ENCODE data around the gene RAMP2.
"Not testable (repeated sequence)": the region's sequence is repeated elsewhere in the genome, so short reads cannot be mapped to it uniquely, and the experiment has no call there.

RAMP2 gene, protein sequence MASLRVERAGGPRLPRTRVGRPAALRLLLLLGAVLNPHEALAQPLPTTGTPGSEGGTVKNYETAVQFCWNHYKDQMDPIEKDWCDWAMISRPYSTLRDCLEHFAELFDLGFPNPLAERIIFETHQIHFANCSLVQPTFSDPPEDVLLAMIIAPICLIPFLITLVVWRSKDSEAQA

DNA sequence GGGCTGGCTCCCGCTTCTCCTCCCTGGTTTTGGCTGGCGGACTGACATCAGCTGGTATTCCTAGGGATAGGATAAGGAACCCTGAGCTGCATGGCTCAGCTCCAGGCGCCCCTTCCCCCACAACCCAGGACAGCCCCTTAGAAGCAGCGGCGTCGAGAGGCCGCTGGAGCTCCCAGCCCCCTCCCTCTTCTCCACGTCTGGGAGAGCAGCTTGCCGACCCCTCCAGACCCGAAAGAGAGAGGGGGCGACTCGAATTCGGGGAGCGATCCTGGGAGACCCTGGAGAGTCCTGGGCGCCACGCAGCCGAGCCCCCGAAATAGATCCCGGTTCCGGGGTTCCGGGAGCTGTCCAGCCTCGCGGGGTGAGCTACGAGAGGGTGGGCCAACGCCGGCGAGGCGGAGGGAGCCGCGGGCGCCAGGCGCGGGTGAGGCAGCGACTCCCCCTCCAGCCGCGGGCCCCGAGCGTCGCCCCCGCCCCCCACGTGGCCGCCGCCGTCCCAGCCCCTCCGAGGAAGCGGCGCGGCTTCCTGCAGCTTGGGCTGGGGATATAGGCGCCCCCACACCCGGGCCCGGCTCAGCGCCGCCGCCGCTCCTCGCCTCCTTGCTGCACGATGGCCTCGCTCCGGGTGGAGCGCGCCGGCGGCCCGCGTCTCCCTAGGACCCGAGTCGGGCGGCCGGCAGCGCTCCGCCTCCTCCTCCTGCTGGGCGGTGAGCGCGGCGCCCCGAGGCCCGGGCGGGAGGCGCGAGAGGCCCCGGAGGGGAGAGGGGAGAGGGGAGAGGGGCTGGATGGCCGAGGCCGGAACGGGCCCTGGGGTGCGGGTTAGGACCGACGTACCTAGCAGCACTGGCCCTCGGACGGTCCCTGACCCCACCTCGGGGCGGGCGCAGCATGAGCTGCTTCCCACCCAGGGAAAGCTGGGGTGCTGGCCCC, at the start of gene RAMP2:
Gene RAMP2, plus strand, starts transcription at position 576 of the 930 bp plus-strand sequence. Its CDS starts 35 bp downstream, at position 611.
- peak; percentile 40 for DNase-seq

DNA sequence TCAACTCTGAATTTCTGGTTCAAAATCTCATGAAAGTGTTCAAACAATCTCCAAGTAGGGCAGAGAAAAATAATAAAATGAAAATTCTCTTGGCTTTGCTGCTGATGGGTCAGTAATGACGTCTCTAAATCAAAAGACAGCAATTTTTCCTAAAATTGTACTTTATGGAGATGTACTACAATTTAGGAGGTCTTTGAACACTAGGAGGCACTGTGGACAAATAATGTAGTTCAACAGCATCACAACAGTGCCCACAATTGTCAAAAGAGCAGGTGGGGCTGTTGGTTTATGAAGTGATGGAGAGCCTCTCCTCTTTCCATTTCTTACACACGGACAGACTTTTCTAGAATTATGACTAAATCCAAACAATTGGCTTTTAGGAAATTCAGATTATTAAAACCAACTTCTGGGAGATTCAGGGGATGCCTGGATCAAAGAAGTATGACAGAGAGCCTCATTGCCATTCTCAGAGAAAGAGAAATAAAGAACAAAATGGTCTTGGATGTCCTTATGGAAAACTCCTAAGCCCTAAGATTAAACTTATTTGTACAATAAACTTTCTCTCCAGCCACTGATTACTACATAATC, 39.9 kb upstream of the RAMP2 start:
- peak; percentile 87 for DNase-seq

DNA sequence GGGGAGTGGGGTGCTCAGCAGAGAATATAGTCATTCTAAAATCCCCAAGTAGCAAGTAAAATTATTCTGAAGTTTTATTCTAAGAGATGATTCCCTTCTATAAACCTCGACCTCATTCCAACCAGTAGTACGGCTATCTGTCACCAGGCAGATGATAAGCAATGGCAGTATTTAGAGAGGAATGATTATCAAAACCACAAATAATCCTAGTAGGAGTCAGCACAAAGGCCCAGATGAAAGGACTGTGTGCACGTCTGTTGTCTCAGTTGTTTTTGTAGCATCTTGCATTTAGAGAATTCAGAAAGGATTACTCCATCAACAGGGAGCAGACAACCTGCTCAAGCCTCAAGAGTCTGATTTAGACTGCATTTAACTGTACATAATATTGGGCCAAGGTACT, 37.4 kb upstream of the RAMP2 start:
- no peak for DNase-seq

DNA sequence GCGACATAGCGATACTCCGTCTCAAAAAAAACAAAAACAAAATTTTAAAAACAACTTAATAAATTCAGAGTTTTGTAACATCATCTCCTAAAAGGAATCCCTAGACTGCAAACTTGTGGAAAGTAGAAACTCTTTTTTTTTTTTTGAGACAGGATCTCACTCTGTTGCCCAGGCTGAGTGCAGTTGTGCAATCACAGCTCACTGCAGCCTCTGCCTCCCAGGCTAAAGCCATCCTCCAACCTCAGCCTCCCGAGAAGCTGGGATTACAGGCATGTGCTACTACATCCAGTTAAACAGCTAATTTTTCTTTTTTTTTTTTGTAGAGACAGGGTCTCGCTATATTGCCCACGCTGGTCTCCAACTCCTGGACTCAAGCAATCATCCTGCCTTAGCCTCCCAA, 35.9 kb upstream of the RAMP2 start:
- DNase-seq, result no peak

DNA sequence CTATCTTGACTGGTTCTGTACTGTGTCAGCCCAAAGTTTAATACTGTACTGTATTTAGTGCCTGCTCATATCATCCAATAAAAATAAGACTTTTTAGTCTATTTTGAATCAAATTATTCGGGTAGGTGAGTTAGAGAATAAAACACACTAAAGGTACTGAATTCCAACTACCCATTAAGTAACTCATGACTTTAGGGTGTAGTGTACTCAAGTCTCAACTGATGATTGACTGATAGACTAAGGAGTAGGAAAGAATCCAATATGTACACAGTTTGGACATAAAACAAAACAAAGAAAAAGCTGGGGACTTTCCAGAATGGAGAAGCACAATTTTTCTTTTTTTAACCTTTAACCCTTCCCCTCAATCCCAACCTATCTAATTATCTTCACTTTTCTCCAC, 20.3 kb upstream of the RAMP2 start:
- no peak for DNase-seq

DNA sequence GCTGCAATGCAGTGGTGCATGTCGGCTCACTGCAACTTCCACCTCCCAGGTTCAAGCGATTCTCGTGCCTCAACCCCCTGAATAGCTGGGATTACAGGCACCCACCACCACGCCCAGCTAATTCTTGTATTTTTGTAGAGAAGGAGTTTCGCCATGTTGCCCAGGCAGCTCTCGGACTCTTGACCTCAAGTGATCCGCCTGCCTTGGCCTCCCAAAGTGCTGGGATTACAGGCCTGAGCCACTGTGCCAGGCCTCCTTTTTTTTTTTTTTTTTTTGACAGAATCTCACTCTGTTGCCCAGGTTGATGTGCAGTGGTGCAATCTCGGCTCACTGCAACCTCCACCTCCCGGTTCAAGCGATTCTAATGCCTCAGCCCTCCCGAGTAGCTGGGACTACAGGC, 18.1 kb upstream of the RAMP2 start:
- not testable (repeated sequence) for DNase-seq

DNA sequence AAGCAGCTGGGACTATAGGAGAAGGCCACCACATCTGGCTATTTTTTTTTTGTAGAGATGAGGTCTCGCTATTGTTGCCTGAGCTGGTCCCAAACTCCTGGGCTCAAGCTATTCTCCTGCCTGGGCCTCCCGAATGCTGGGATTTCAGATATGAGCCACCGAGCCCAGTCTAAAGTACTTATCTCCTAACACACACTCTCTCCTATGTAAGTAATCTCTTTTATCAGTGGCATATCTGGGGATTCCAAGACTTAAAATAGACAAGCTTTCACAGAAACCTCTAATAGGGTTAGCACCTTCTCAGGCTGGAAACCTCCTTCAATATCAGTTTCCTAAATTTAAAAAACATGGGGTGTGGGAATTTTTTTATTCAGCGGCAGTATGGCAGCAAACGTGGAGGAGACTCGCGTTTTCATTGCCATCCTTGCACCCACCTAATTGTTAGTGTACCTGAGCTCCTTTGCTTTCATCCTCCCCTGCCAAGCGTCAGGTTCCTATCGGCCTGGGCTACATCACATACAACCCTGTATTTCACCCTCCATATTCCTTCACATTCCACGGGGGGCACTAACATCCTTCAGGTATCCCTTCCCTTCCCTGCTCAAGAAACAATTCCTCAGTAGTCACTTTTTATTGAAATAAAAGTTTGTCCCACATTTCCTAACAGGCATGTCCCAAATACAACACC, 17.3 kb upstream of the RAMP2 start:
- peak; percentile 37 for DNase-seq

DNA sequence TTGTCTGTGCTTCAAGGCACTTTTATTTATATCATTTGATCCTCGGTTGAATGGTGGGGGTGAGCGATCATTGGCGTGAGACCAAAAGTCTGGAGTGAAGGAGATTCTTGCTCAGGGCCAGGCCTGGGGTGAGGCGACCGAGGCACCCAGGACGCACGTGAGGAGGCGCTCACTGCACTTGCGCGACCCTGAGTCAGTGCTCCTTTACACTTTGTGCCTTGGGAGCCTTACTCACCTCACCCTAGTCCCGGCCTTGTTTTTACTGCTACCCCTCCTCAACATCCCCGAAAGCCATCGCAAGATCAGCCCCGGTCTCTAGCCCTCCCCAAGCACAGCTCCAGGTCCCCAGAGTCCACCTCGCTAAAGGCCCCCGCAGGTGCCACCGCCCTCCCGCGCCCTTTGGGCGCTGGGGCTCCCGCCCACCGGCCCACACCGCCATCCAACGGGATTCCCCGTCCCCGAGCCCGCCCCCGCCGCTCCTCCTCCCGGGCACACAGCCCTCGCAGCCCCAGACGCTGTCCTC, 16.7 kb upstream of the RAMP2 start:
- DNase-seq, result peak; percentile 69

DNA sequence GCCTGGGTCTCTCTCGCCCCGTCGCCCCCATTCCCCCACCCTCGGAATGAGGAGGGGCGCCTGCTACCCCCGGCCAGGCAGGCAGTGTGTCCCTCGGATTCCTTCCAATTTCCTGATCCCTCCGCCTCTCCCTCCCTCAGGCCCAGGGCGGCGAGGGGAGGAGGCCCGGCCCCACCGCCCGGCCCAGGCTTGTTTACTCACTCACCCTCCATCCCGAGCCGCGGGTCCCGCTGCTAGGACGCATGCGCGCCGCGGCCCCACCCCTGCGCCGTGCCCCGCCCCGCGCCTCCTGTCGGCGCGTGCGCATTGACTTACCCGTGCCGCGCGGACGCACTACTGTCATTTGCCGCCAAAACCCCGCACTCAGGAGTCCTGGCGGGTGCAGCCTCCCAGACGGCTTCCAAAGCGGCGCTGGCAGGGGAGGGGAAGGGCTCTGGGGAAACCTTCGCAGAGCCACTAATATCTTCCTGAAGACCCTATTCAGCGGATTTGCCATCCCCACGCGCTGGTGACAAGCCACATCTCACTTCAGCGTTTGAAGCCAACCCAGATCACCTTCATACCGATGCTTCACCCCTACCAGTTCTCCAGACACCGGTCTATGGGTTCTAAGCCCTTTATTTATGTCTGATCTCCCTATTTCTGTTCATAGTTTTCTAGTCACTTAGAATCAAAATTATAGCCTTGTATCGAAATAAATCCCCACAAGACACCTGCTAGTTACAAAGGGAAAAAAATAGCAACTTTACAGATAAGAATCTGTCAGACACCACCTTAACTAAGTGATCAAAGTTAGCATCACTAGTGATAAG, 16.0 kb upstream of the RAMP2 start, which contains the start of gene EZH1:
Gene EZH1, minus strand, starts transcription at position 235 of the 812 bp plus-strand sequence. CDS start 16,099 bp downstream, outside the sequence.
- peak; percentile 96 for DNase-seq

DNA sequence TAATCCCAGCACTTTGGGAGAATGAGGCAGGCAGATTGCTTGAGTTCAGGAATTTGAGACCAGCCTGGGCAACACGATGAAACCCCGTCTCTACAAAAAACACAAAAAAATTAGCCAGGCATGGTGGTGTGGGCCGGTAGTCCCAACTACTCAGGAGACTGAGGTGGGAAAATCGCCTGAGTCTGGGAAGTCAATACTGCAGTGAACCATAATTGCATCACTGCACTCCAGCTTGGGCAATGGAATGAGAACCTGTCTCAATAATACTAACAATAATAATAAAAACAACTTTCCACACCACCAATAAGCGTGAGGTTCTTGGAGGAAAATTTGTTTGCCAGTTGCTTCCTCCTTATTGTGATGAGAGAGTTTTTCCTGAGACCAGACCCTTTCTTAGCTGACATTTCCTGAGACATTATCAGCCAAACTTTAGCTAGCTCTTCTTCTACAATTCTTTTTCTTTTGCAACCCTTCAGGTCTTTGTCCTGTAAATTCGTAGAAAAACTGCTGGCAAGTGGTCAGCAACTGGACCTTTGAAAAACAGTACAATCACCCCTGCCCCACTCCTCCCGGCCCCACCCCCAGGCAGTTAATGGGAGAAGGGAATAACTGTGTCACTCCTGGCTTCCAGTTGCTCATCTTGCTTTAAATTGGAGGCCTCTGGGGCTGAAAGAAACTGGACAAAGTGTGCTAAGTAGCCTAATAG, 12.7 kb upstream of the RAMP2 start:
- no peak for DNase-seq

DNA sequence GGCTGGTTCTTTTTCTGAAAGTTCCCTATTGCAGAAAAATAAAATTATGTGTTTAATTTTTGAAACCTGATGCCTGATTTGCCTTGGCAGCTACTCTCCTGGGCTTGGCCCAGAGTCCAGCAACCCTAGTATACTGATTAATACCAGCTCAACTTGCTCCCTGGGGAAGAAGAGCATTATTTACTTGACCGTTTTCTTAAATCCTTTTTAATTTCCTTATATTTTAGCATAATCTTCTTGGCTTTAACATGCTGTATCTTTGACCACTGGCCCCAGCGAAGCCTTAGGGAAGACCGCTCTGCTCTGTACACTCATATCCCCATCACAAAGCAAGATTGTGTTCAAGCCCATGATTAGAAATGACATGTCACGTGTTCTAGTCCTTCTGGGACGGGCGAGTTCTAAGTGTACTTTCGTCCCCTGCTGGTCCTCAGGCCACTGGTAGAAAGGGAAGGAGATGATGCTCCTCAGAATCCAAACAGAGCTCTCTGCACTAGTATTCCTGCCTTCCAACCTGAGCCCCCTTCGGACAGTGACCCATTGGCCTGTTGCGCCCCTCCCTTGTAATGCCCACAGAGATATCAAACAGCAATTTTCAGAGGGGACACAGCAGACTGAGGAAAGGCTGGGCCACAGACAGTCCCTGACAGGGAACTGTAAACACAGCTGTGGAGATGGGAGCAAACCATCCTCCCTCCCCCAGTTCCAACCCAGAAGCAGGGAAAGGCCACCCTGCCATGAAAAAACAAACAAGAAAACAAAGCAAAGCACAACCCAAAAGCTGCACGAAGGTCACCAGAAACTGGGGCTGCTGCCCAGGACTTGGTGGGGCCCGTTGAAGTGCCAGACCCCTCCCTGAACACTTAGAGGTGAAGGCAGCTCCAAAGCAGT, 11.9 kb upstream of the RAMP2 start:
- DNase-seq, result no peak

DNA sequence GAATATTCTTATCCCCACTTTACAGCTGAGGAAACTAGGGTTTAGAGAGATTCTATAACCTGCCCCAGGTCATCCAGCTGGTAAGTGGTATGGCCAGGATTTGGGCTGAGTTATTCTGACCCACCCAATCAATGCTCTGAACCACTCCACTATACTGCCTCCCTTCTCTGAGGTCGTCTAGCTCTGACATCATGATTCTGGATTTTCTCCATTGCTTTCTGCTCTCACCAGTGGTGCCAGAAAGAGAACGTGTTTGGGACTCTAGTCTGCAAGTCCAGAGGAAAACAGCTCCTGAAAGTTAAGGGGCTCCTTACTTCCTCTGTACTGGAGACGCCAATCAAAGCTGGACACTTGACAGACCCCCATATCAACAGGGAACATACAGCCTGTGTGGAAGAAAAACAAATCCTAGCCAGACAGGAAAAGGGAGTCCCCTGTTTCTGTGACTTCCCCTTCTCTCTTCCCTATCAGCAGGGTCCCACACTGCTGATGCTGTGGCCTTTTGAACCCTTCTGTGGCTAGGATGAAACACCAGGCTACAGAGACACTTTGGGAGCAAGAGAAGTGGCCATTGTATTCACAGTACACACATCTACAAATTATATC, 10.2 kb upstream of the RAMP2 start:
- peak; percentile 80 for DNase-seq

DNA sequence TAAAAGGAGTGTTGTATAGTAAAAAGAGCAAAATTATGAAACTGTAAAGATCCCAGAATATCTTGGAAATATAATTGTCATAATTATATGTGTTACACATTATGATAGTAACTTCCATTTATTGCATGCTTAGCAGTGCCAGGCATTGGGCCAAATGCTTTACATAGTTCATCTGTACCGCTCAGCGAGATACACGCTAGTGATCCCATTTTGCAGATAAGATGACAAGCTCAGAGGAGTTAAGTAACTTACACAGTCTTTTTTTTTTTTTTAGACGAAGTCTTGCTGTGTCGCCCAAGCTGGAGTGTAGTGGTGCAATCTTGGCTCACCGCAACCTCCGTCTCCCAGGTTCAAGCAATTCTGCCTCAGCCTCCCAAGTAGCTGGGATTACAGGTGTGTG, 9.4 kb upstream of the RAMP2 start:
- DNase-seq, result peak; percentile 46

DNA sequence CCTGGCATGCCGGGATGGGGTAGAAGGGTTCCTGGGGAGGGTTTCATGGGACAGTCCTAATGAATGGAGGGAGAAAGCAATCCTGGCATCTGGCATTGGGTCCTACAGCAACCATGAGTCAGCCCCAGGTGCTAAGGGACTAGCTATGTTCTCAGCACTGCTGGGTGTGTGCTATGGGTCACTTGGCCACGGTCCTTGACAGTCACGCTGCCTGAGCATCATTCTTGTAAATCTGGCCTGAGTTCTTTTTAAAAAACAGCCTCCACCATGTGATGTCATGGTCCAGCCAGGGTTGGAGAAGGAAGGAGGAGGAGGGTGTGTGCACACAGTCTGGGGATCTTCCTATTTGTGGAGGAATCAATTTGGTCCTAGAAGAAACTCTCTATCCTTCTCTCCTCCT, 6.2 kb upstream of the RAMP2 start:
- DNase-seq, result no peak

DNA sequence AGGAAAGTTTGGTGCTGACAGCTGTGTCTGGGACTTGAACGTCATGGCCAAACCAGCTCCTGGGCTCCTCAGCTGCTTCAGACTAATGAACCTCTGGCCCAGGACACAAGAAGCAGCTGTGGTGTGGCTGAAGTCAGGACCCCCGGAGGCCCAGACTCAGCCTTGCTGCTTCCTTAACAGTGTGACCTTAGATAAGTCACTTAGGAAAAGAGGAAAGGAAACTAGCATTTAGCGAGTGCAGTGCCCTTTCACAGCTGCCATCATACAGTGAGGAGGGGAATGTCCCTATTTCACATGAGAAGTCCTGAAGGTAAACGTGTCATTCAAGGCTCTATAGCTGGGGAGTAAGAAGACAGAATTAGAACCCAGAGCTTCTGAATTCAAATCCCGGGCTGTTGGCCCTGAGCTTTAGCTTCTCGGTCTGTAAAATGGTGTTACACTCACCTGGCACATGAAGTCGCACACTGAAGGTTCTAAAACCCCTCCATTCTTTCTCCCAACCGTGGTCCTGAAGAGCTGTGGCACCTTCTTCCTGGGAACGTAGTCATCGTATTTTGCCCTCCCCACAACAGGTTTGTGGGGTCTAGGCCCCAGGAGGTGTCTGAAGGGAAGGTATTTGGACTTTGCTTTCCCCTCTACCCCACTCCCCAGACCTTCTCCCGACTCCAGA, 910 bp upstream of the RAMP2 start:
- no peak for DNase-seq

DNA sequence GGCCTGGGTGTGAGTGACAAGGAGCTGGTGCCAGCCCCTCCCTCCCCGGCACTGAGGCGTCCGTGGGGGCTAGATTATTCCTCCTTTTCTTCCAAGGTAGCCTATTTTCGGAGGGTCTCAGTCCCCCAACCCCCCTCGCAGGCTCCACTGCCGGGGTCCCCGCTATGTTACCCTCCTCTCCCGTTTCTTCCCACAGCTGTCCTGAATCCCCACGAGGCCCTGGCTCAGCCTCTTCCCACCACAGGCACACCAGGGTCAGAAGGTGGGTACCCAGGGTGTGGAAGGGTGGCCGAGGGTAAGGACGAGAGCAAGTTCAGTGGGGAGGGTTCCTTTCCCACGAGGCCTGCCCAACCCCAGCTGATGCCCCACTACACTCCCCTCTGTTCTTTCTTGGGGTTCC, 611 bp downstream of the RAMP2 start:
- DNase-seq, result no peak

DNA sequence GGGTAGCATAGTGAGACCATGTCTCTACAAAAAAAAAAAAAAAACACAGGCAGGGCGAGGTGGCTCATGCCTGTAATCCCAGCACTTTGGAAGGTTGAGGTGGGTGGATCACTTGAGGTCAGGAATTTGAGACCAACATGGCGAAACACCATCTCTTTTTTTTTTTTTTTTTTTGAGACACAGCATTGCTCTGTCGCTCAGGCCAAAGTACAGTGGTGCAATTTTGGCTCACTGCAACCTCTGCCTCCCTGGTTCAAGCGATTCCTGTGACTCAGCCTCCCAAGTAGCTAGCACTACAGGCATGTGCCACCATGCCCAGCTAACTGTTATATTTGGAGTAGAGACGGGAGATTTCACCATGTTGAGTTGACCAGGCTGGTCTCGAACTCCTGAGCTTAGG, 5.1 kb downstream of the RAMP2 start:
- no peak for DNase-seq

DNA sequence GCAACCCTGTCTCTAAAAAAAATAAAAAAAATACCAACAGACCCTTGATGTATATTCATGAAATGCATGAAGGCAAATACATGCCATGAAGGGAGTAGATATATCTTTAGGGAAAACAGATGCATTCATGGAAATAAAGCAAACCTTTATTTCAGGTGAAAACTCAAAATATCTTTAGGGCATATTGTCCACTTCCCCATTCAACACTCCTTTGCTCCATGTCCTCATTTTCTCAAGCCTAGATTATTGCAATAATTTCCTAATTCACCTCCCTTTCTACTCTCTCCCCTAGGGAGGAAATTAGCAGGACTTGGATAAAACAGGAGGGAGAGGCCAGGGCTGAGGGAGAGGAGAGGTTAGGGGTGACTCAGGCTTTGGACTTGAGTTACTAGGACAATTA, 6.5 kb downstream of the RAMP2 start:
- DNase-seq, result no peak

DNA sequence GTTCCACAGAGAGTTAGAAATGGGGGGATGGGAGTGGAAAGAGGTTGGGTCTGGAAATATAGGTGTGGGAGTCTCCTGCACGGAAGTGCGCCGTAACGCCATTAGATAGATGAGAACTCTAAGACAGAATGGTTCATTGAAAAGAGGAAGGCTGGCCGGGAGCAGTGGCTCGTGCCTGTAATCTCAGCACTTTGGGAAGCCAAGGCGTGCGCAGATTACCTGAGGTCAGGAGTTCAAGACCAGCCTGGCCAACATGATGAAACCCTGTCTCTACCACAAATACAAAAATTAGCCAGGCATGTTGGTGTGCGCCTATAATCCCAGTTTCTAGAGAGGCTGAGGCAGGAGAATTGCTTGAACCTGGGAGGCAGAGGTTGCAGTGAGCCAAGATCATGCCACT, 7.0 kb downstream of the RAMP2 start:
- DNase-seq, result not testable (repeated sequence)

All from hematopoietic multipotent progenitor cell treated with erythropoietin and hydrocortisone succinate and interleukin-3 and kit ligand, for 4 days (in vitro differentiated cells).